CD4-positive, alpha-beta T cell treated with Interleukin-6 at 100 ng/mL for 8 hours (primary cell): ENCODE results near the gene RUFY1.
"Not testable (repeated sequence)": the region's sequence is repeated elsewhere in the genome, so short reads cannot be mapped to it uniquely, and the experiment has no call there.

Source experiments
- DNase-seq: peaks from one replicate; pipeline ENCODE4 v3.0.0-alpha.2; 2020; ENCODE audit warnings: mixed read lengths, low spot score

The RUFY1 gene

DNA sequence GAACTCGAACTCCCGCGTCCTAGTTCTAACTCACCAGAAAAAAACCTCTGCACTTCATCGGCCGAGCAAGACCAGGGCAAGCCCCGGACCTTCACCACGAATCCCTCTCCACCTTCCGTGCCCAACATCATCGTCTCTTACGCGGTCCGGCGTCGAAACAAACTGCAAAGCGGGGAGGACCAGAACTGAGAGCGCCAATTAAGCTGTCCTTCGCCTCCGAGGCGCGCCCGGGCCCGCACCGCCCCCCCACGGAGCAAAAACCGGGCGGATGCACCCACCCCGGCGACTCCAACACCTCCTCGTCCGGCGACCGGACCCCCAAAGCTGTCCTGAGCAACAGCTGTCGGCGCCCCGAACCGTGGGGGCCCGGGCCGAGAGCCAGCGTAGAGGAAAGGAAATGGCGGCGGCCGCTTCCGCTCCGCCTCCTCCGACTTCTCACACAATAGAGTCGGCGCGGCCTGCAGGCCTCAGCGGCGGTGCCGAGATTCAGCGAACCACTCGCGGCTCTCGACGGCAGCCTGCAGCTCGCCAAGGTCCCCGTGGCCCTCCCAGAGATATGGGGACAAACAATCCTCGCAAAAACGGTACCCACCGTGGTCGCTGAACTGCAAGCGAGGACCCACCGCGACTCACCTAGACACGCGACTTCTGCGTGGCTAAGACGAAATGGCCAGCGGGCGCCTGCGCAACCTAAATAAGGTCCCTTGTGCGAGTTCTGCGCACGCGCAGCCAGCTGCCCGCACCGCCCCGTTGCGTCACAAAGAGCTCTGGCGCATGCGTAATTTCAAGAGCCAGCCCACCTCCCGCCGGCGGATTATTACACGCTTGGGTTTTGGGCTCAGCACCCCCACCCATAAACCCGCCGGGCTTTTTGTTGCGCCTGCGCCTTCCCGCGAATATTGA lies 72.9 kb downstream of the RUFY1 start, which contains the start of gene HNRNPH1:
Gene HNRNPH1, minus strand, starts transcription at position 669 of the 903 bp plus-strand sequence. Its CDS starts 538 bp downstream, at position 131.
- DNase-seq = peak; percentile 99

GRCh38 chr5:179623906-179624741 lies 73.8 kb downstream of the RUFY1 start:
- peak; percentile 27 for DNase-seq

DNA sequence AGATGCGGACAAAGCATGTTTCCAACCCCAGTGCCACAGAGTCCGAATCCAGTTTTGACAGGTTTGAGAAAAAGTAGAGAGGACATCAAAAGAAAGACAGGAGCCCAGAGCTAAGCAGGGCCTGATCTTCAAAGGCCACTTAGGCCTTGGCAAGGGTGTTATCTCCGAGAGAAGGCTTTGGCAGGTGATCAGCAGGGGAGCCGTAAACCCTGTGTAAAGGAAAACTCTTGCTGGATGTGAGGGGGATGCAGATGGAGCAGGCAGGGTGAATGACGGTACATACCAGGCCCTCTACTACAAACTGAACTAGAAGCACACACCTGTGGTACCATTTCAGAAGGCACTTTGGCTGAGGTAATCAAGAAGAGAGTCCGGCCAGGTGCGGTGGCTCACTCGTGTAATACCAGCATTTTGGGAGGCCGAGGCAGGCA lies 74.5 kb downstream of the RUFY1 start:
- DNase-seq = no peak

DNA sequence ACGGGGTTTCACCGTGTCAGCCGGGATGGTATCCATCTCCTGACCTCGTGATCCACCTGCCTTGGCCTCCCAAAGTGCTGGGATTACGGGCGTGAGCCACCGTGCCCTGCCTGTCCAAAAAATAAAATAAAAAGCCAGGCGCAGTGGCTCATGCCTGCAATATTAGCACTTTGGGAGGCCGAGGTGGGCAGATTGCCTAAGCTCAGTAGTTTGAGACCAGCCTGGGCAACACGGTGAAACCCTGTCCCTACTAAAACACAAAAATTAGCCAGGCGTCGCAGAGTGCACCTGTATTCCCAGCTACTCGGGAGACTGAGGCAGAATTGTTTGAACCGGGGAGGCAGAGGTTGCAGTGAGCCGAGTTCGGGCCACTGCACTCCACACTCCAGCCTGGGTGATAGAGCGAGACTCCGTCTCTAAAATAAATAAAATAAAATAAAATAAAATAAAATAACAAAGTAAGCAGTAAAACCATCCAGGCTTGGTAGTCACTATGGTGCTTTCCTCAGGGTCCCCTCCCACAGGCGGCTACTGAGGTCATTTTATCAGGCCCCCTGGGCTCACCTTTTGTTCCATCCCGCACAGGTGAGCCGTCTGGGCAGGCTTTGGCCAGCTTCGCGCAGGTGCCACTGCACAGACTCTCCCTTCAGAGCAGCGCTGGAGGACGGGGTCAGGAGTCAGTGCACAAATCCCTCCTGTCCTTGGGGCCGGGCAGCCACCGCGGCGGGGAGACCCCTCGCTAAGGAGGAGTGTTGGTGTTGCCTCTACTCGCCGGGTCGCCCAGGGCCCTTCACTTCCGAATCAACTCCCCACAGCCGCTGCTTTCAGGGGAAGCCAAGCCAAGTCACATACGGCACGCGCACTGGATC lies 83.4 kb downstream of the RUFY1 start:
- DNase-seq = not testable (repeated sequence)

- DNase-seq = not testable (repeated sequence)
Observed at GRCh38 chr5:179634370-179635172, 84.2 kb downstream of the RUFY1 start.

DNA sequence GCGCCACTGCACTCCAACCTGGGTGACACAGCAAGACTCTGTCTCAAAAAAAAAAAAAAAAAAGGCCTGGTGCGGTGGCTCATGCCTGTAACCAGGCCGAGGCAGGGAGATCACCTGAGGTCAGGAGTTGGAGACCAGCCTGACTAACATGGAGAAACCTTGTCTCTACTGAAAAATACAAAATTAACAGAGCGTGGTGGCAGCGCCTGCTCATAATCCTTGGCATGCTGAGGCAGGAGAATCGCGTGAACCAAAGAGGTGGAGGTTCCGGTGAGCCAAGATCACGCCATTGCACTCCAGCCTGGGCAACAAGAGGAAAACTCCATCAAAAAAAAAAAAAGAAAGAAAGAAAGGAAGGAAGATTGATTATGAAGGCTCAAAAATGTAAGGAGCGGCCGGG lies 88.9 kb downstream of the RUFY1 start:
- DNase-seq = not testable (repeated sequence)

DNA sequence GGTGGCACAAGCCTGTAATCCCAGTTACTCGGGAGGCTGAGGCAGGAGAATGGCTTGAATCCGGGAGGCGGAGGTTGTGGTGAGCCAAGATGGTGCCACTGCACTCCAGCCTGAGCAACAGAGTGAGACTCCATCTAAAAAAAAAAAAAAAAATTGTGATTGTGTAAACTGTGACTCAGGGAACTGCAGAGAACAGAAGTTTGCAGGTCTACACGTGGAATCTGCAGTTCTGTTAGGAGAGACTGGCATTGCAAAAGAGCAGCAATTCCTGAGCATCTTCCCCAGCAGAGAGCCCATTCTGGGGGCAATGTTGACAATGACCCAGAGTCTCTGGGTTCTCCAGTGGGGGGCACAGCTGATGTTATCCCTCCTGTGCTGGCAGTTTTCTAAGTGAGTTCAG lies 91.4 kb downstream of the RUFY1 start:
- not testable (repeated sequence) for DNase-seq

GRCh38 chr5:179642626-179643025 lies 92.3 kb downstream of the RUFY1 start:
- DNase-seq = not testable (repeated sequence)

DNA sequence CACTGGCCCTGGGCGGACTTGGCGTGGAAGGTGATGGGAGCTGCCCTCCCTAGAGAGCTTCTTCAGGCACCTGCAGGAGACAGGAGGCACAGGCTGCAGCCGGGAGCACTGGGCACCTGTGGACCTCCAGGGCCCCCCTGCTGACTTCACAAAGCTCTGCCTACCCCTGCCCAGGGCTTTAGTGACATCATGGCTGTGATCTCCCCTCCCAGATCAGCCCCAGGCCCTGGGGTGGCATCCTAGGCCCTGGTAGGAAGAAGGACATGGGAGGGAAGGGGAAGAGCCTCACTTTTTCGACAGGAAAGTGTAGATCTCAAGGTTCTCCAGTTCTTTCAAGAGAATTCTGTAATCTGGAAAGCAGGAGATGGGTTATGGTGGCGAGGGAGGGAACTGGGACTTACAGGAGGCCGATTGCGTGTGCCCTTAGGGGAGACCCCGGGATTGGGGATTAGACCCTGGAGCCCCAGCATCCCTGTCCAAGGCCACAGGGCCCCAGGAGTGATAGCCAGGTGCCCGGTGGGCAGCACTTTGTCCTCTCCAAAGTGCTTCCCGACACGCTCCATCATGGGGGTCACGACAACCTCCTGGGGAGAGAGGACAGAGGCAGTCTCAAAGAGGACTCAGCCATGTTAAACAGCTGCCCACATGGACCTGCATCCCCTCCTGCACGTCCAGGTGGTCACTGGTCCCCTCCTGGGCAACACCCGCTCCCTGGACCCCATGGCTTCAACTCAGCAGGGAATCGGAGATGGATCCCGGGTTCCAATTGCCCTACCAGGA lies 93.0 kb downstream of the RUFY1 start:
- DNase-seq = not testable (repeated sequence)

DNA sequence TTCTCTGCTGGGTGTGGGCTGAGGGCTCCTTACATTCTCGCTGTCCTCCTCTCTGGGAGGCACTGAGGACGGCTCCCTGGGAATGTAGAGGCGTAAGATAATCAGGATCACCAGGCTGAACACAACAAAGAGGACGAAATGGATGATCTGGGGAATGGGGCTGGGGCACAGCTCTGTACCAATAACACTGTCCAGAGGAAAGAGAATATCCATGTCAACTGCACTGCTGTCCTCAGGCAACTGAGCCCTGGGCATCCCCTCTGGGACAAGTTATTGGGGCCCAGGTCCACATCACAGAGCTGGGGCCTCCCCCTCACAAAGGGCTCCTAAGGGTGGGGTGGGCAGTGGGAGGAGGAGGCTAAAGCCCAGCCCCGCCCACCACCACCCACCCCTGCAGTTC lies 94.4 kb downstream of the RUFY1 start:
- DNase-seq = not testable (repeated sequence)

DNA sequence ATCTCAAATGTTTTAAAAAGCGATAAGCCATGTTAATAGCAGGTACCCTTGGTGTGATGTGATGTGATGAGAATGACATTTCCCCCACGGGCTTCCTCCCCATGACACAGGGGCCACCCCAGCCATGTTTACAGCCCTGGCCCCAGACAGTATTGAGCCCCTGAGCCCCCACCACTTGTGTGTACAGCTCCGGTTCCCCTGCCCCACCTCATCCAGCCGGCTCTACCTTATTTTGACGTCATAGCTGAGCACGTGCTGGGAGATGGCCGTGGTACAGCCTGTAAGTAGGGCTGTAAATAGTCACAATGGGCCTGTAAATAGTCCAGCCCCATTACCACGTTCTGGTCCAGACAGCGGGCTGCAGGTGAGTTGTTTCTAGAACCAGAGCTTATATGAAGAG lies 98.1 kb downstream of the RUFY1 start:
- no peak for DNase-seq

- not testable (repeated sequence) for DNase-seq
Observed at GRCh38 chr5:179649166-179649703, 98.9 kb downstream of the RUFY1 start.

DNA sequence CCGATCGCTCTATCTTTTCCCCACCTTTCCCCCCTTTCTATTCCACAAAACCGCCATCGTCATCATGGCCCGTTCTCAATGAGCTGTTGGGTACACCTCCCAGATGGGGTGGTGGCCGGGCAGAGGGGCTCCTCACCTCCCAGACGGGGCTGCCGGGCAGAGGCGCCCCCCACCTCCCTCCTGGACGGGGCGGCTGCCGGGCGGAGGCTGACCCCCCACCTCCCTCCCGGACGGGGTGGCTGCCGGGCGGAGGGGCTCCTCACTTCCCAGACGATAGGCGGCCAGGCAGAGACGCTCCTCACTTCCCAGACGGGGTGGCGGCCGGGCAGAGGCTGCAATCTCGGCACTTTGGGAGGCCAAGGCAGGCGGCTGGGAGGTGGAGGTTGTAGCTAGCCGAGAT lies 99.9 kb downstream of the RUFY1 start:
- DNase-seq = not testable (repeated sequence)

- not testable (repeated sequence) for DNase-seq
Observed at GRCh38 chr5:179653135-179653534, 102.8 kb downstream of the RUFY1 start.

DNA sequence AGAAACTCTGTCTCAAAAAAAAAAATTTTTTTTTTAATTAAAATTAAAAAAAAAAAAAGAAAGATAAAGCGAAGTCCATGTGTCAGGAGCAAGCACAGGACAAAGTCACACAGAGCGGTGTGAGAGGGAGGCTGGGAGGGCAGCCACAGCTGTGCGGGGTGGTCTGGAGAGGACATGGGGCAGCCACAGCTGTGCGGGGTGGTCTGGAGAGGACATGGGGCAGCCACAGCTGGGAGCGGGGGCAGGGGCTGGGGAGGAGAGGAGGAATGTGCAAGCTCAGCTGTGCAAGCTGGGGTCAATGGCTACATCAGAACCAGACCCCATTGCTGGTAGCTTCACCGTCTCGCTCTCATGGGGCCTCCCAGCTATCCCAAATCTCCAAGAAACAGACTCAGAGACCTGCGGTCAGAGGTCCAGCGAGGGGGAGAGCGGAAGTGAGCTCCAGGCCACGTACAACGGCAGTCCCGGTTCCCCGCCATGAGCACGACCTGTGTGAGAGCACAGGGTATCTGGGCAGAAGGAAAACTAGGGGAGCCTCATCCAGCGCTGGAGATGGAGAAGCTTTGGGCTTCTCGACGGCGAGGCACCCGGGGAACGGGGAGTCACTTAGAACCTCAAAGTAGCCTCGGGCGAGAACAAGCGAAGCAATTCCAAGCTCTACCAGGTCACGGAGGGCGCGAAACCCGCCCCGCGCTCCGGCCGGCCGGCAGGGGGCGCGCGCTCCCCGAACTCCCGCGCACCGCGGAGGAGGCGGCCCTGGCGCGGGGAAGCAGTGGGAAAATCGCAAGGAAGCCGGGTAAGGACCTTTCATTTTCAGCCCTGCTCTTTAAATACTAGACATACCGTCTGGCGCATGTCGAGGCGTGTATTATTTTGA lies 107.2 kb downstream of the RUFY1 start:
- not testable (repeated sequence) for DNase-seq

- not testable (repeated sequence) for DNase-seq
Observed at GRCh38 chr5:179658179-179658856, 108.0 kb downstream of the RUFY1 start.
